Stimulated activated effector memory CD8-positive, alpha-beta T cell treated with anti-CD3 and anti-CD28 coated beads, Interleukin-12 subunit alpha, Interleukin-12 subunit beta, amount 100 ng/mL, for 72 hours (primary cell): ENCODE results near the gene XRN2.

Experiments
- ATAC-seq: fragments of 150-1000 bp; cut with Tn5 transposase; 2 replicates; pipeline ENCODE4 v1.10.0; 2021
- DNase-seq, 2 donors: peaks; one replicate each; pipeline ENCODE4 v3.0.0; 2021 to 2022; ENCODE audit warnings: low spot score in 2 of 2
- H3K27ac Mint-ChIP-seq: one replicate; pipeline ENCODE4 v1.8.0; 2022; ENCODE audit warnings: mild to moderate bottlenecking, mixed read lengths
- H3K36me3 Mint-ChIP-seq: one replicate; pipeline ENCODE4 v1.8.0; 2022; ENCODE audit warnings: mild to moderate bottlenecking, mixed read lengths
- H3K4me1 Mint-ChIP-seq: one replicate; pipeline ENCODE4 v1.8.0; 2022; ENCODE audit warnings: mixed read lengths
- H3K4me3 Mint-ChIP-seq: one replicate; pipeline ENCODE4 v1.8.0; 2022; ENCODE audit warnings: mild to moderate bottlenecking, mixed read lengths
- H3K9me3 Mint-ChIP-seq: one replicate; pipeline ENCODE4 v1.8.0; 2022; ENCODE audit warnings: mixed read lengths

Gene XRN2

DNA sequence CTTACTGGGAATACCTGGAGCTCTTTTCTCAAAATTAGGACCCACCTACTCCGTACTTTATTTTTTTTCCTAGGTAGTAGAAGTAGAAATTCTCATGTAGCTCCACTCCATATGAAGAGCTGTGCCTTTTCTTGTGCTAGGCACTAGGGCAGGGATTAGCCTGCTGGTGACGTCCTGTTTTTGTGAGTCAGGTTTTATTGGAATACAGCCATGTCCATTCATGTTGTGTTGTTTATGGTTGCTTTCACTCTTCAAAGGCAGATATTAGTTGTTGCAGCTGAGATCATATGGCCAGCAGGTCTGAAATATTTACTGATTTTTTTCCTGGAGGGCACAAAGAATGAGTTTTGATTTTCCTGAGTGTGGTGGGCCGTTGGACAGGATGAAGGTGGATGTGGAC, 20.5 kb downstream of the XRN2 start:
- ATAC-seq (no peak), DNase-seq (no peak)
- Mint-ChIP-seq H3K27ac (peak overlapping the region; percentile 8), H3K9me3 (no peaks in the 10 kb centered on the region), H3K36me3 (peaks cover 18% of the 10 kb centered on the region), H3K4me3 (peak overlapping the region; percentile 8), H3K4me1 (peaks cover 63% of the 10 kb centered on the region)

DNA sequence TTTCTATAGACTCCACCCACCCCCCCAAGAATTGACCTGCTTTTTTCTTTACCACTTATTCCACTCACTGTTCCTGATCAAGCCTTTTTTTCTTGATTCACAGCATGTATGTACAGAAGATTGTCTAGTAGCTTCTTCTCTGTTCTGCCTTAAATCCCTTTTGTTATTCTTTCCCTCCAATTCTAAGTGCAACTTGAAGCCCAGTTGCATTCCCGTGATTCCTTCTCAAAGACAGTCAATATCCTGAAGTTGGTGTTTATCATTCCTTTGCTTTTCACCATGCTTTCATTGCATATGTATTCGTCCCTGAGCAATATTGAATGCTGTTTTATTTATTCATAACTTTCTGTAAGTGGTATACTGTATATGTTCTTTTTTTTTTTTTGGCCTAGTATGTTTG, 21.0 kb downstream of the XRN2 start:
- DNase-seq, result no peak

GRCh38 chr20:21325296-21325695, 22.2 kb downstream of the XRN2 start:
- no peak for DNase-seq
- Mint-ChIP-seq H3K4me3 (peak overlapping the region; percentile 16), H3K4me1 (peaks cover 57% of the 10 kb centered on the region), H3K9me3 (no peaks in the 10 kb centered on the region), H3K36me3 (peaks cover 31% of the 10 kb centered on the region), H3K27ac (peak overlapping the region; percentile 71)
- ATAC-seq, result peak; percentile 44

More for the DNA sequence above, 21.0 kb downstream of the XRN2 start:
- H3K4me3 Mint-ChIP-seq, result no peak overlapping the region
- peaks cover 59% of the 10 kb centered on the region for H3K4me1 Mint-ChIP-seq
- no peak for ATAC-seq
- H3K9me3 Mint-ChIP-seq, result no peaks in the 10 kb centered on the region
- H3K27ac Mint-ChIP-seq, result peak overlapping the region; percentile 11
- peaks cover 19% of the 10 kb centered on the region for H3K36me3 Mint-ChIP-seq

- Mint-ChIP-seq H3K4me1 (peaks cover 48% of the 10 kb centered on the region), H3K9me3 (no peaks in the 10 kb centered on the region), H3K4me3 (no peak overlapping the region), H3K36me3 (peaks cover 45% of the 10 kb centered on the region), H3K27ac (no peak overlapping the region)
- DNase-seq, result no peak
- no peak for ATAC-seq
Measured at GRCh38 chr20:21326700-21327099, 23.6 kb downstream of the XRN2 start.

DNA sequence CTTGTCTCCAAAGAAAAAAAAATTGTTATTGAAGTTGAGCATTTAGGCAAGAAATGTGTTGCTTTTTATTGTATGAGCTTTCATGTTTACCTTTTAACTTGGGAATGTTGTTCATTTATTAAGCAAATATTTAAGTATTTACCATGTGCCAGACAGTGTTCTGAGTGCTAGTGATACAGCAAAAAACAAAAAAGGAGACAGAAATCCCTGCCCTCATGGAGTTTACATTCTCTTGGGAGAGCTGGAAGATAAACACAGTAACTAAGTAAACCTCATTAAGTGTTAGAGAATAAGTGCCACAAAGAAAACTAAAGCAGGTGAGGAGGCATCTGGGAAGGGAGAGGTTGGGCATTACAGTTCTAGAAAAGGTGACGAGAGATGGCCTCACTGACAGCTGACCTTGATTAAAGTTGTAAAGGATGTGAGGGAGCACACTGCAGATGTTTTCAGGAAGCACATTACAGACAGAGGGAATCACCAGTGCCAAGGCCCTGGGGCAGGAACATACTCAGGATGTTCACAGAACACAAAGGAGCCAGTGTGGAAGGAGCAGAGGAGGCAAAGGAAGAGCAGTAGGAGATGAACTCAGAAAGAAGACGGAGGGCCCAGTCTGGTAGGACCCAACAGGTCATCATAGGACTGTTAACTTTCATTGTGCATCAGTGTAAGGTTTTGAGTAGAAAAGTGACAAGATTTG, 33.5 kb downstream of the XRN2 start:
- ATAC-seq (no peak), DNase-seq (no peak)
- Mint-ChIP-seq H3K4me3 (no peak overlapping the region), H3K4me1 (peaks cover 12% of the 10 kb centered on the region), H3K27ac (peak overlapping the region; percentile 55), H3K9me3 (no peaks in the 10 kb centered on the region), H3K36me3 (peaks cover 95% of the 10 kb centered on the region)

DNA sequence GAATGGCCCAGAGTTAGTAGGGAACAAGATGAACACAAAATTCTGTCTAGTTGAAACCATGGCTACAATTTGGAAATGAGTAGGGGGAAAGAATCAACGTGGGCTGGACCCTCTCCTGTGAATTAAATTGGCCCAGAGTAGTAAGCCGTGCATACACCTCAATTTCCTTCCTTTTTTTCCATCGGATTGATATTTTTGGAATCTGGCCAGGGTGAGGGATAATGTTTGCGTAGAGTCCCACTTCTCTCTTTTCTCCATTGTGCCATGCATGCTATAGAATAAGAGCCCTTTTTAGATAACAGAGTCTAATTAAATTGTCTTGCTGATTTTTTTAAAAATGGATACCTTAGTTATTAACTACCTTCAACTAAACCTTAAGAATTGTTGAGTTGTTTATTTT, 35.2 kb downstream of the XRN2 start:
- Mint-ChIP-seq H3K4me1 (peaks cover 12% of the 10 kb centered on the region), H3K9me3 (no peaks in the 10 kb centered on the region), H3K27ac (no peak overlapping the region), H3K4me3 (no peak overlapping the region), H3K36me3 (peaks cover 93% of the 10 kb centered on the region)
- no peak for DNase-seq
- ATAC-seq, result no peak

GRCh38 chr20:21339499-21339898, 36.4 kb downstream of the XRN2 start:
- Mint-ChIP-seq H3K4me1 (peaks cover 12% of the 10 kb centered on the region), H3K4me3 (no peak overlapping the region), H3K9me3 (no peaks in the 10 kb centered on the region), H3K27ac (no peak overlapping the region), H3K36me3 (peaks cover 89% of the 10 kb centered on the region)
- DNase-seq (no peak), ATAC-seq (no peak)

DNA sequence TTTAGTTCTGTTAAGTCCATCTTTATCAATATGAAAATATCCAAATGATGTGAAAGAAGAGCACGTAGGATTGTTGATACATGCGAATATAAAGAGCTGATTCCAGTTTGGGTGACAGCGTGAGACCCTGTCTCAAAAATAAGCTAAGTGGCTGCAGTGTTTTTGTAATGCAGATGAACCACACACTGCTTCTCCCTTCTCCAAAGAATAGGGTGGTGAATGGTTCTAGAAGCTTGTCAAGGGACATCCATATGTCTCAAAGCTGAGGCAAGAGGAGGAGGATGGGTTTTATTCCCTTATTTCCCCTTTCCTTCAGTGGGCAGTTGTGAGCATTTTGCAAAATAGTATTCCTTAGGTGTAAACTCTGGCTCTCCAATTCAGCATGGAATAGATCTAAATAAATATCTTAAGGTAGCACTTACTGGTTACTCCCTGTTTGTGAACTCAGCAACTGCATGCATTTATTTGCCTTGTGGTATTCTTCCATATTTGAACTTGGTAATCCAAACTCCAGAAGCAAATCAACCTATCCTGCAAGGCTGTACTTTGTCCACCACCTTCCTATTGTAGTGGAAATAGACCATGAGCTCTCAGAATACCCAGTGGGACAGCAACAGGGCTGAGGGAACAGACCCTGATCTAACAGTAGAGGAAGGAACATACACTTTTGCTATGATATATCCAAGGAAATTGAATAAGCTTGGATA, 38.0 kb downstream of the XRN2 start:
- peaks cover 7% of the 10 kb centered on the region for H3K4me1 Mint-ChIP-seq
- ATAC-seq (no peak), DNase-seq (no peak)
- H3K4me3 Mint-ChIP-seq, result no peak overlapping the region
- H3K9me3 Mint-ChIP-seq, result no peaks in the 10 kb centered on the region
- peaks cover 89% of the 10 kb centered on the region for H3K36me3 Mint-ChIP-seq
- no peak overlapping the region for H3K27ac Mint-ChIP-seq

DNA sequence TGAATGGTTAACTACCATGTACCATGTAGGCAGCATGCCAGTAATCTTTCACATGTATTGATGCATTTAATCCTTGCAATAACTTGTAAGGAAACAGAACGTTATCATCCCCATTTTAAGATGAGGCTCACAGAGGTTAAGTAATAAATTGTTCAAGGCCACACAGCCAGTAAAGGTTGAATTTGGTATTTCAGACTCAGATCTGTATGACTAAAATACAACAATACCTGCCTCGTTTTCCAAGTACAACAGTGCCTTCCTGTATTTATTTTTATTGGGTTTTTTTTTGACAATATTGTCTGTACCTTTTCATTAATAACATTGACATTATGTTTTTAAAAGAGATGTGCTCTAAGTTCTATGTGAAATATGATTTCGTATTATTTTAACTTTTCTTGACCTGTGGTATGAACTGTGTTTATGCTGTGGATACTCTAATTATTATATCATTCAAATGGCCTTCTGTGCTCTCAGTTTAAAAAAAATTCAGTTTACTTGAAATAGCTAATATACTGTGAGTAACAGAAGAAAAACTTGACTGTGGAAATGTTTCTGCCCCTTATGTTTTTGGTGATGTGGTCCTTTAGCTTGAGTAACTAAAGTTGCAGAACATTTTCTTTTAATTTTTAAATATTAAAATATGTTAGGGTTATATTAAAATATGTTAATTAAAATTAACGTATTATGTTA, 39.7 kb downstream of the XRN2 start:
- Mint-ChIP-seq H3K4me1 (no peaks in the 10 kb centered on the region), H3K27ac (no peak overlapping the region), H3K36me3 (peaks cover 89% of the 10 kb centered on the region), H3K4me3 (no peak overlapping the region), H3K9me3 (no peaks in the 10 kb centered on the region)
- ATAC-seq (no peak), DNase-seq (no peak)

- peaks cover 92% of the 10 kb centered on the region for H3K36me3 Mint-ChIP-seq
- H3K9me3 Mint-ChIP-seq, result no peaks in the 10 kb centered on the region
- DNase-seq, result no peak
- ATAC-seq, result no peak
- no peaks in the 10 kb centered on the region for H3K4me1 Mint-ChIP-seq
- no peak overlapping the region for H3K4me3 Mint-ChIP-seq
- no peak overlapping the region for H3K27ac Mint-ChIP-seq
Measured at GRCh38 chr20:21344206-21344900, 41.2 kb downstream of the XRN2 start.

DNA sequence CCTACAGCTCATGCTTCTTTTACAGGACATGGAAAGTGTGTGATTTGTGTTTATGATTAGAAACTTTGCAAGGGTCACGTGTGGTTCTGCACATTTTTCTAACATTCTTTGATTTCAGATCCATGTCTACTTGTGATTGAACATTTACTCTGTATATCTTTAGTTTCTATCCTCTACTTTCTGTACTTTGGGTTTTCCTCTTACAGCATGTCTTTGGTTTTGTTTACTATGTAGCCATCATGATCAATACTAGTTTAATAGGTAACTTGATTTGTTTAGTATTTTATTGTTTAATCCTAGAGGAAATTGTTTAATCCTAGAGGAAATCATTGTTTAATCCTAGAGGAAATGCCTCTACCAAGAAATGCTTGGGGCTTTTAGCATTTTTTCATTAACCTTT, 41.8 kb downstream of the XRN2 start:
- H3K9me3 Mint-ChIP-seq, result no peaks in the 10 kb centered on the region
- peaks cover 92% of the 10 kb centered on the region for H3K36me3 Mint-ChIP-seq
- DNase-seq (no peak), ATAC-seq (no peak)
- H3K27ac Mint-ChIP-seq, result no peak overlapping the region
- H3K4me1 Mint-ChIP-seq, result no peaks in the 10 kb centered on the region
- no peak overlapping the region for H3K4me3 Mint-ChIP-seq

- H3K9me3 Mint-ChIP-seq, result no peaks in the 10 kb centered on the region
- peaks cover 92% of the 10 kb centered on the region for H3K36me3 Mint-ChIP-seq
- H3K4me1 Mint-ChIP-seq, result no peaks in the 10 kb centered on the region
- DNase-seq (no peak), ATAC-seq (no peak)
- no peak overlapping the region for H3K27ac Mint-ChIP-seq
- H3K4me3 Mint-ChIP-seq, result no peak overlapping the region
Measured at GRCh38 chr20:21352703-21353102, 49.6 kb downstream of the XRN2 start.

DNA sequence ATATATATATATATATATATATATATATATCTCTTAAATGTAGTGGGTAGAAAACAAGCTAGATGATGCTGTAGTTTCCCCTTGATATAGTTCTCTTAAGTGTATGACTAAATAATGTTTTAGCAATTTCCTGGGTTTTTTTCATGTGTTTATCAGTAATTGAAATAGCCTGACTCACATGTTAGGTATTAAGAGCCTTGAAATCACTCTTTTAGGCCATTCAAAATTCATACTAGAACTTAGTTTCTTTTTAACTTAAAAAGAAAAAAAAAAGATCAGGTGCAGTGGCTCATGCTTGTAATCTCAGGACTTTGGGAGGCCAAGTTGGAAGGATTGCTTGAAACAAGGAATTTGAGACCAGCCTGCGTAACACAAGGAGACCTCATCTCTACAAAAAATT, 50.1 kb downstream of the XRN2 start:
- DNase-seq, result no peak
- Mint-ChIP-seq H3K27ac (no peak overlapping the region), H3K36me3 (peaks cover 92% of the 10 kb centered on the region)

GRCh38 chr20:21355981-21356380, 52.9 kb downstream of the XRN2 start:
- peaks cover 10% of the 10 kb centered on the region for H3K4me1 Mint-ChIP-seq
- no peak overlapping the region for H3K27ac Mint-ChIP-seq
- no peak overlapping the region for H3K4me3 Mint-ChIP-seq
- H3K36me3 Mint-ChIP-seq, result peaks cover 92% of the 10 kb centered on the region
- no peaks in the 10 kb centered on the region for H3K9me3 Mint-ChIP-seq
- DNase-seq (no peak), ATAC-seq (no peak)

More for the DNA sequence above, 50.1 kb downstream of the XRN2 start:
- ATAC-seq, result no peak
- H3K9me3 Mint-ChIP-seq, result no peaks in the 10 kb centered on the region
- no peak overlapping the region for H3K4me3 Mint-ChIP-seq
- no peaks in the 10 kb centered on the region for H3K4me1 Mint-ChIP-seq

DNA sequence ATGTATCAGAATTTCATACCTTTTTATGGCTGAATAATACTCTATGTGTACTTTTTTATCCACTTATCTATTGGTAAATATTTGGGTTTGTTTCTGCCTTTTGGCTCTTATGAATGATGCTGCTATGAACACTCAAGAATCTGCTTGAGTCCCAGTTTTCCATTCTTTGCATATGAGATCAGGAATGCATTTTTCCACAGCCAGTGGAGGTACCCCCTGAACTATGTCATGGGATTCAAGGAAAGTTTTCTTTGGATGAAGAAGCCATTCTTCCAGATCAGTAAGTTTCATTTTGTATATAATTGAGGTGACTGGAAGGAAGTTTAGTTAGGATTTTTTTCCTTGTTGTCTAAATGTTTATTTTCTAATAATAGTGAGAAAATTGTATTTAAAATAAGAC, 53.3 kb downstream of the XRN2 start:
- Mint-ChIP-seq H3K9me3 (no peaks in the 10 kb centered on the region), H3K27ac (no peak overlapping the region), H3K36me3 (peaks cover 92% of the 10 kb centered on the region), H3K4me1 (peaks cover 10% of the 10 kb centered on the region), H3K4me3 (no peak overlapping the region)
- DNase-seq (no peak), ATAC-seq (no peak)
